ENCODE data around the gene FILIP1L. TPM values are rescaled to one million over a fixed set of nuclear protein-coding genes. Genes with fewer than 3 reads are reported as not detected.

Gene FILIP1L
- total and polyA plus RNA-seq, 12 donors: 5.3 to 33.2 (median 17.4) TPM

- WGBS, 4 donors: 88 to 93% (median 90%) methylated on average over 2 of the region's 2 CpGs
- TF ChIP-seq CTCF (IDR thresholded peaks at IDR 0.05): no peak
- no peak for TF ChIP-seq POLR2A (IDR thresholded peaks at IDR 0.05)
- Histone ChIP-seq H3K36me3 (replicated peaks in 1 of 2) (no peaks in the 10 kb centered on the region), H3K27ac (no peak overlapping the region), H3K4me3 (no peak overlapping the region), H3K27me3 (no peaks in the 10 kb centered on the region), H3K9me3 (replicated peaks in 1 of 3) (no peaks in the 10 kb centered on the region), H3K4me1 (replicated peaks in 1 of 2) (peaks cover 7 to 15% of the 10 kb centered on the region in 2 donors)
- DNase-seq: no peak
- intact Hi-C loops (cut with DNase I): no loop called here
Measured at GRCh38 chr3:99907959-99908544, 206.2 kb downstream of the FILIP1L start.

- H3K9me3 ChIP-seq (replicated peaks in 1 of 3): no peaks in the 10 kb centered on the region
- no peaks in the 10 kb centered on the region for H3K36me3 ChIP-seq (replicated peaks in 1 of 2)
- H3K4me1 ChIP-seq (replicated peaks in 1 of 2): peaks cover 12 to 18% of the 10 kb centered on the region in 2 donors
- no peak for TF ChIP-seq POLR2A (IDR thresholded peaks at IDR 0.05)
- TF ChIP-seq CTCF (IDR thresholded peaks at IDR 0.05): no peak
- intact Hi-C loops (cut with DNase I): no loop called here
- no peaks in the 10 kb centered on the region for H3K27me3 ChIP-seq
- no peak overlapping the region for H3K4me3 ChIP-seq
- DNase-seq: no peak
- H3K27ac ChIP-seq: no peak overlapping the region
Measured at GRCh38 chr3:99903869-99904268, 210.4 kb downstream of the FILIP1L start.

DNA sequence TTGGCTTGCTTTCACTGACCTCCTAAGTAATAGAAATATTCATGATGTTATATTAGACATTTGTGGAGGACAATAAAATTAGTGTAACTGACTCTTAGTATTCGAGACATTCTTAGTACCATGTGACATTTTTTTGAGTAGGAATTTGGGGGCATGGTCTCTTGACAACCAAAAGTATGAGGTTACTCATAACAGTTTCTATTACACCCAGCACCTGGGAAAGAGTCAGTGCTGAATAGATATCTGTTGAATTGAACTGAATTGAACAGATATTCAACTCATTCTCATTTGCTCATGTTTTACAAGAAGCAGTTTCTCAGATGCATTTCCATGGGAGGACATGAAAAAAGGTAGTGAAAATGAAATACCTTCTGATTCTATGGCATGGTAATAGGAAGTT, 212.2 kb downstream of the FILIP1L start:
- TF ChIP-seq CTCF (IDR thresholded peaks at IDR 0.05) (no peak), POLR2A (IDR thresholded peaks at IDR 0.05) (no peak)
- Histone ChIP-seq H3K27me3 (no peaks in the 10 kb centered on the region), H3K9me3 (replicated peaks in 1 of 3) (no peaks in the 10 kb centered on the region), H3K4me1 (replicated peaks in 1 of 2) (peaks cover 12 to 18% of the 10 kb centered on the region in 2 donors), H3K36me3 (replicated peaks in 1 of 2) (no peaks in the 10 kb centered on the region), H3K4me3 (no peak overlapping the region), H3K27ac (peak overlapping the region in 1 of 5 donors; percentile 28)
- intact Hi-C loops (cut with DNase I): no loop called here
- no peak for DNase-seq
- 84 to 92% (median 88%) methylated on average over 1 of the region's 1 CpG for WGBS, 4 donors

- WGBS, 4 donors: 14 to 20% (median 17%) methylated on average over 6 of the region's 6 CpGs
- intact Hi-C loops (cut with DNase I): no loop called here
- peak overlapping the region in 4 of 5 donors; percentile 28 to 80 (median 66) for H3K27ac ChIP-seq
Measured at GRCh38 chr3:99901200-99901926, 212.9 kb downstream of the FILIP1L start.

More at GRCh38 chr3:99901200-99901926, 212.9 kb downstream of the FILIP1L start:
- peak overlapping the region in 1 of 4 donors; percentile 23 for H3K4me3 ChIP-seq
- DNase-seq: no peak
- no peak for TF ChIP-seq CTCF (IDR thresholded peaks at IDR 0.05)
- TF ChIP-seq POLR2A (IDR thresholded peaks at IDR 0.05): no peak
- H3K9me3 ChIP-seq (replicated peaks in 1 of 3): no peaks in the 10 kb centered on the region
- H3K36me3 ChIP-seq (replicated peaks in 1 of 2): no peaks in the 10 kb centered on the region
- peaks cover 12 to 18% of the 10 kb centered on the region in 2 donors for H3K4me1 ChIP-seq (replicated peaks in 1 of 2)
- no peaks in the 10 kb centered on the region for H3K27me3 ChIP-seq

All from adrenal gland (tissue), 12 donors.